Measurements from ENCODE around the gene UBTD1.
"Not testable (repeated sequence)": the region's sequence is repeated elsewhere in the genome, so short reads cannot be mapped to it uniquely, and the experiment has no call there.

UBTD1 gene

GRCh38 chr10:97546456-97547270, 47.9 kb downstream of the UBTD1 start:
- no peak overlapping the region for H3K4me3 ChIP-seq (ENCODE audit: low read length)
- TF ChIP-seq ZNF274 (IDR thresholded peaks at IDR 0.05; ENCODE audit: low read depth, low read length) = no peak

- no peak for TF ChIP-seq ZNF274 (IDR thresholded peaks at IDR 0.05; ENCODE audit: low read depth, low read length)
- H3K4me3 ChIP-seq (ENCODE audit: low read length) = no peak overlapping the region
Measured at GRCh38 chr10:97547271-97547600, 48.5 kb downstream of the UBTD1 start.

DNA sequence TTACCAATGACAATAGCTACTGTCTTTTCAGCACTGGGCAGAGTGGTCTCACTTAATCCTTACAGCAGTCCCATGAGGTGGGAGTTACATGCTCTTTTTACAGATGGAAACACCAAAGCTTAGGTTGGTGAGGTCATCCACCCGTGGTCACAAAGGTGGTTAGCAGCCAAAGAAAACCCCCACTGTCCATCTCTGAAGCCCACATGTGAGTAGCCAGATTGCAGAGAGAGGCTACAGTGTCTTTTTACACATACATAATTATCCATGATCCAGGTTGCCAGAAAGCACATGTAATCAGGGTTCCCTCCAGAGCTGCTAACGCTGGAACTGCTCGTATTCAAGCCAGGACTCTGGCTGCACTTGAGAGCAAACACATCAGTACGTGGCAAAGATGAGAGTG, 49.2 kb downstream of the UBTD1 start:
- H3K4me3 ChIP-seq (ENCODE audit: low read length) = no peak overlapping the region
- no peak for TF ChIP-seq ZNF274 (IDR thresholded peaks at IDR 0.05; ENCODE audit: low read depth, low read length)

GRCh38 chr10:97548828-97549455, 50.2 kb downstream of the UBTD1 start:
- TF ChIP-seq ZNF274 (IDR thresholded peaks at IDR 0.05; ENCODE audit: low read depth, low read length) = no peak
- no peak overlapping the region for H3K4me3 ChIP-seq (ENCODE audit: low read length)

- no peak for TF ChIP-seq ZNF274 (IDR thresholded peaks at IDR 0.05; ENCODE audit: low read depth, low read length)
- H3K4me3 ChIP-seq (ENCODE audit: low read length) = no peak overlapping the region
Measured at GRCh38 chr10:97549587-97550322, 51.0 kb downstream of the UBTD1 start.

DNA sequence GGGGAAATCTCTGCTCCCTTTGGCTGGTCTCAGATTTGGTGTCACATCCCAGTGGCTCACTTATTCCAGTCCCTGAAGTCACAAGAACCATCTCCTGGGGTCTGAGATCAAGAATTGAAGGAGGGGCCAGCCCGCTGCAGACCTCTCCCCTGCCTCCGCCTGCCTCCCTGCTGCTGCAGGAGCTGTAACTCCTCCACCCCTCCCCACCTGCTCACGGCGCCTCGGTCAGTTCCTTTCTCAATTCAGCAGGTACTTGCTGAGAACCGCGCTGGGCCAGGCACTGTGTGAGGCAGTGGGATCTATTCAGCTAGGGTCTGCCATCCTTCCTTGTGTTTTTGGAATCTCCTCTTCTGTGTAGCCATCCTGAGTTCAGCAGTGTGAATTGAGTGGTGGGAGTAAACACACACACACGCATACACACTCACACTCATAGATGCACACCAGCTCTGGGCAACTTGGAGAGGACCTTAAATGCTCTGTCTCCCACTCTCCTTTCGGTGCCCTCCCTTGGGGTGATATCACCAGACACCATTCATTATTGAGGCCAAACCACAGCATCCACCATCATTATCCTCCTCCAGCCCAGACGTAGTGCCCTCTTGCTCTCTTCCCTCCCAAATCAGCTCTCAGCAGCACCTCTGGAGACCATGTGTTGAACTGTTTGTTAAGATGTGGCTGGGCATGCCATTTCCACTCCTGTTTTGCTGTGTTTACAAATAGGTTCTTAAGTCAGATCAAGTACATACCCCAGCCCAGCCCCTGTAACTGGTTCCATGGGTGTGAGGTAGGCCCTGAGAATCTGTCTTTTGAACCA, 51.8 kb downstream of the UBTD1 start:
- H3K4me3 ChIP-seq (ENCODE audit: low read length) = no peak overlapping the region
- no peak for TF ChIP-seq ZNF274 (IDR thresholded peaks at IDR 0.05; ENCODE audit: low read depth, low read length)

DNA sequence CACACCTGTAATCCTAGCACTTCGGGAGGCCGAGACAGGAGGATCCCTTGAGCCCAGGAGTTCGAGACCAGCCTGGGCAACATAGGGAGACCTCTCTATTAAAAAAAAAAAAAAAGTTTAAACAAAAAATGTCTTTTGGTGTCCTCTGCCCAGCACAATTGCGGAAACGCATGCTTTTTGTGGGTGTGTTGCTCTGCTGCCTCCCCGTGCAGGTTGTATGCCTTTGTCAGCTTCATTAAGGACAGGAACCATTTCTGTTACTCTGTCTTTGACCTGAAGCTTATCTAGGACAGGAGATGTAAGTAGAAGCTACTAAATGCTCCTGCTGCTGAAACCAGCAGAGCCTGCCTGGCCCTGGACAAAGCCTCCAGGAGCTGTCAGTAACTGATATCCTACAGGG, 52.5 kb downstream of the UBTD1 start:
- no peak for TF ChIP-seq ZNF274 (IDR thresholded peaks at IDR 0.05; ENCODE audit: low read depth, low read length)
- H3K4me3 ChIP-seq (ENCODE audit: low read length) = no peak overlapping the region

DNA sequence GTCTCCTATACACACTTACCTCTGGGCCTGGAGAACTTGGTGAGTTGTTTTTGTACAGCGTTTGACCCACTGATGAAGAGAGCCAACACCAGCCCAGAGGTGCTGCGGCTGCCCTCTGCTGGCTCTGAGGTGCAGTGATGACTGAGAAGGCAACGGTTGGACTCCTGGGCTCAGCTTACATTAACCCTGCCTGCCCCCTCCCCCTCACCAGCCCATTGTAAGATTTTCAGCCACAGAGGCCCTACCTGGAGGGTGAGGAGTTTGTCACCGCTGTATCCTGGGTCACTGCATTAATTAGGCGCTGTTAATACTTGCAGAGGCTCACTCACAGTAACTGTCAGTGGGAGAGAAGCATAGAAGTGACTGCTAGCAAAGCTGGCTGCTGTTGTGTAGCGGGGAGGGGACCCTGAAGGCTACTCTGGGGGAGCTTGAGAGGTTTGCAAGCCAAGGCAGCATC, 54.9 kb downstream of the UBTD1 start:
- no peak for TF ChIP-seq ZNF274 (IDR thresholded peaks at IDR 0.05; ENCODE audit: low read depth, low read length)
- no peak overlapping the region for H3K4me3 ChIP-seq (ENCODE audit: low read length)

DNA sequence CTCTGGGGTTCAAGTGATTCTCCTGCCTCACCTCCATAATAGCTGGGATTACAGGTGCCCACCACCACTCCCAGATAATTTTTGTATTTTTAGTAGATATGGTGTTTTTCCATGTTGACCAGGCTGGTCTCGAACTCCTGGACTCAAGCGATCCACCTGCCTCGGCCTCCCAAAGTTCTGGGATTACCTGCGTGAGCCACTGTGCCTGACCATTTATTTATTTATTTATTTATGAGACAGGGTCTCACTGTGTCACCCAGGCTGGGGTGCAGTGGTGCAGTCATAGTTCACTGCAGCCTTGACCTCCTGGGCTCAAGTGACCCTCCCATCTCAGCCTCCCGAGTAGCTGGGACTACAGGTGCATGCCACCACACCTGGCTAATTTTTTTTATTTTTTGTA, 55.6 kb downstream of the UBTD1 start:
- H3K4me3 ChIP-seq (ENCODE audit: low read length) = not testable (repeated sequence)

DNA sequence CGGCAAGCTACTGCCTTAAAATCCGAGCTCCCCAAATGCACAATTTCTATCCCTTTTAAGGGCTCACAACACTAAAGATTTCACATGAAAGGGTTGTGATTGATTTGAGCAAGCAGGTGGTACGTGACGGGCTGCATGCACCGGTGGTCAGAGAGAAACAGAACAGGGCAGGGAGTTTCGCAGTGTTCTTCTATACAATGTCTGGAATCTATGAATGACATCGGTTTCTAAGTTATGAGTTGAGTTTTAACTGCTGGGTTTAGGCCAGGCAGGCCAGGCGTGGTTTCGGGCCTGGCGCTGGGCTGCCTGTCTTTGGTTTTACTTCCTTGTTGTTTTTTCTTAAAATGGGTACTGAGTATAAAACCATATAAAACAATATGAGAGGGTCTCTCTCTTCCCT, 56.8 kb downstream of the UBTD1 start:
- not testable (repeated sequence) for H3K4me3 ChIP-seq (ENCODE audit: low read length)

GRCh38 chr10:97560731-97561381, 62.1 kb downstream of the UBTD1 start:
- H3K4me3 ChIP-seq (ENCODE audit: low read length) = not testable (repeated sequence)

DNA sequence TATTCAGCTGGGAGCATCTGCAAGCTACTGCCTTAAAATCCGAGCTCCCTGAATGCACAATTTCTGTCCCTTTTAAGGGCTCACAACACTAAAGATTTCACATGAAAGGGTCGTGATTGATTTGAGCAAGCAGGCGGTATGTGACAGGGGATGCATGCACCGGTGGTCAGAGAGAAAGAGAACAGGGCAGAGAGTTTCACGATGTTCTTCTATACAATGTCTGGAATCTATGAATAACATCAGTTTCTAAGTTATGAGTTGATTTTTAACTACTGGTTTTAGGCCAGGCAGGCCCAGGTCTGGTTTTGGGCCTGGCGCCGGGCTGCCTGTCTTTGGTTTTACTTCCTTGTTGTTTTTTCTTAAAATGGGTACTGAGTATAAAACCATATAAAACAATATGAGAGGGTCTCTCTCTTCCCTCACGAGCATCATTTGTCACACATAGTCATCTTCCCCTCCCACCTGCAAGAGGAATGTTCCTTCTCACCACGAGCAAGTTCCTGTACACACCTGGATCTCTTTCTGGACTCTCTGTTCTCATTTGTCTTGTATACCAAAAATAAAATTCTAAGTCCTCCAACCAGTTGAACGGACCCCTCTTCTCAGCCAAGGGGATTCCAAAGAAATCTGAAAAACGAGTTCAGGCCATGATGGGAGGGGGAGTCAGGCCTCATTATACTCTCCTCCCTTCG, 62.8 kb downstream of the UBTD1 start:
- H3K4me3 ChIP-seq (ENCODE audit: low read length) = not testable (repeated sequence)

DNA sequence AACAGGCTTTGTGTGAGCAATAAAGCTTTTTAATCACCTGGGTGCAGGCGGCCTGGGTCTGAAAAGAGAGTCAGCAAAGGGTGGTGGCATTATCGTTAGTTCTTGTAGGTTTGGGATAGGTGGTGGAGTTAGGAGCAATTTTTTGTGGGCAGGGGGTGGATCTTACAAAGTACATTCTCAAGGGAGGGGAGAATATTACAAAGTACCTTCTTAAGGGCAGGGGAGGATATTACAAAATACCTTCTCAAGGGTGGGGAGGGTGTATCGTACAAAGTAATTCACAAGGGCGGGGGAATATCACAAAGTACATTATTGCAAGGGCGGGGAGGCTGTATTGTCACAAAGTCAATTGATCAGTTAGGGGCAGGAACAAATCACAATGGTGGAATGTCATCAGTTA, 63.6 kb downstream of the UBTD1 start:
- H3K4me3 ChIP-seq (ENCODE audit: low read length) = not testable (repeated sequence)

- TF ChIP-seq ZNF274 (IDR thresholded peaks at IDR 0.05; ENCODE audit: low read depth, low read length) = no peak
Measured at GRCh38 chr10:97563337-97563736, 64.6 kb downstream of the UBTD1 start.

More at GRCh38 chr10:97563337-97563736, 64.6 kb downstream of the UBTD1 start:
- no peak overlapping the region for H3K4me3 ChIP-seq (ENCODE audit: low read length)
